ENCODE results near the gene CD4. TPM values are rescaled to one million over a fixed set of nuclear protein-coding genes. Genes with fewer than 3 reads are reported as not detected.

The CD4 gene
- total and polyA plus RNA-seq, 2 of the 4 experiments (the other 2 are of a cell fraction) = 5.7 to 15.0 TPM

GRCh38 chr12:6772726-6773589, 16.4 kb upstream of the CD4 start:
- no peak for DNase-seq
- Histone ChIP-seq H4K8ac (ENCODE audit: low read depth in 2 of 2, low read length in 2 of 2) (no peak overlapping the region), H3K79me1 (ENCODE audit: low read depth in 1 of 2, low read length in 2 of 2) (peaks cover 12 to 31% of the 10 kb centered on the region in 2 experiments), H3K4ac (ENCODE audit: low read depth, low read length) (no peak overlapping the region), H2AFZ (replicated peaks; ENCODE audit: low read length, poor library complexity) (peak overlapping the region; percentile 66), H3K14ac (replicated peaks; ENCODE audit: low read depth, low read length) (no peak overlapping the region), H4K91ac (ENCODE audit: insufficient read depth, low read depth, low read length) (no peak overlapping the region), H2AK9ac (replicated peaks; ENCODE audit: low read depth, low read length, poor library complexity) (peak overlapping the region; percentile 3), H3K56ac (ENCODE audit: extremely low read depth, insufficient read depth, low read length) (no peak overlapping the region), H3K18ac (ENCODE audit: low read depth, low read length) (no peak overlapping the region), H3K9me1 (ENCODE audit: insufficient read depth, low read length) (peaks cover 12% of the 10 kb centered on the region), H4K20me1 (ENCODE audit: insufficient read depth, low read length) (peaks cover 23% of the 10 kb centered on the region), H2AK5ac (ENCODE audit: low read depth, low read length) (no peak overlapping the region), H3K27ac (ENCODE audit: insufficient read depth, low read length) (no peak overlapping the region), H3K9me3 (ENCODE audit: control insufficient read depth, insufficient read depth, low read length) (no peaks in the 10 kb centered on the region), H3K4me2 (ENCODE audit: low read depth, low read length) (no peak overlapping the region), H3K27me3 (ENCODE audit: control insufficient read depth, insufficient read depth, low read length) (no peaks in the 10 kb centered on the region), H4K5ac (ENCODE audit: low read depth, low read length) (no peak overlapping the region), H3K4me1 (ENCODE audit: control insufficient read depth, insufficient read depth, low read length) (peaks cover 13% of the 10 kb centered on the region), H2BK5ac (ENCODE audit: low read depth, low read length, poor library complexity, severe bottlenecking) (no peak overlapping the region), H3K23ac (ENCODE audit: low read depth, low read length) (no peak overlapping the region), H3K4me3 (ENCODE audit: insufficient read depth, low read depth, low read length) (no peak overlapping the region), H2BK20ac (ENCODE audit: low read depth, low read length) (no peak overlapping the region), H2BK120ac (ENCODE audit: low read depth, low read length) (no peak overlapping the region), H2BK15ac (ENCODE audit: low read depth, low read length) (no peak overlapping the region), H3K9ac (ENCODE audit: low read depth, low read length) (no peak overlapping the region), H3K36me3 (ENCODE audit: control insufficient read depth, insufficient read depth, low read length) (peaks cover 17% of the 10 kb centered on the region)
- CTCF ChIA-PET = interaction anchor here (0.7 kb wide), 1 partner anchor 1016 kb away, joined by 3 read pairs; no protein-coding TSS in a partner anchor
- intact Hi-C loops (cut with micrococcal nuclease) = no loop called here
- no peak for TF ChIP-seq POLR2A (IDR thresholded peaks at IDR 0.05; ENCODE audit: low read depth, low read length)
- no peak for TF ChIP-seq MAZ (IDR thresholded peaks at IDR 0.05; ENCODE audit: borderline replicate concordance, low read depth, low read length)
- TF ChIP-seq RAD21 (IDR thresholded peaks at IDR 0.05; ENCODE audit: low read length) = no peak
- no peak for TF ChIP-seq FOS (IDR thresholded peaks at IDR 0.05; ENCODE audit: low read depth, low read length)
- no peak for TF ChIP-seq MAFK (IDR thresholded peaks at IDR 0.05; ENCODE audit: low read depth, low read length)
- dilution Hi-C loops (cut with HindIII; ENCODE audit: low sequenced_read_pairs, unreplicated experiment) = no loop called here
- BruUV-seq (replicated peaks) = no TSS peak
- WGBS, 2 experiments (ENCODE audit: extremely low coverage in 2 of 2, insufficient read length in 1 of 2) = 74% methylated on average over 8 of the region's 21 CpGs; no CpG with 5 or more reads in 1 of the 2 experiments
- POLR2A ChIA-PET (ENCODE audit: unreplicated experiment) = no interaction called here
- ATAC-seq (ENCODE audit: low read depth) = no peak
- in situ Hi-C loops (cut with MboI; ENCODE audit: low sequenced_read_pairs) = no loop called here
